AG10803 (cell line): Measurements from ENCODE around the gene GALNT2.

ENCODE experiments used
- DNase-seq: peaks from one replicate; pipeline ENCODE4 v3.0.0; 2010; ENCODE audit warnings: low read depth
- H3K4me3 ChIP-seq: 2 replicates; pipeline ENCODE4 v1.5.1; 2011; ENCODE audit warnings: mild to moderate bottlenecking, low read length, control low read depth
- TF ChIP-seq, protein P1 (sequence below): conservative IDR thresholded peaks from 2 replicates; pipeline ENCODE4 v1.5.1; 2011; ENCODE audit warnings: mild to moderate bottlenecking, low read length, control low read depth, inconsistent platforms

Gene GALNT2

GRCh38 chr1:230028602-230029223 is 38.3 kb upstream of the GALNT2 start:
- DNase-seq: no peak
- TF ChIP-seq, protein P1, sequence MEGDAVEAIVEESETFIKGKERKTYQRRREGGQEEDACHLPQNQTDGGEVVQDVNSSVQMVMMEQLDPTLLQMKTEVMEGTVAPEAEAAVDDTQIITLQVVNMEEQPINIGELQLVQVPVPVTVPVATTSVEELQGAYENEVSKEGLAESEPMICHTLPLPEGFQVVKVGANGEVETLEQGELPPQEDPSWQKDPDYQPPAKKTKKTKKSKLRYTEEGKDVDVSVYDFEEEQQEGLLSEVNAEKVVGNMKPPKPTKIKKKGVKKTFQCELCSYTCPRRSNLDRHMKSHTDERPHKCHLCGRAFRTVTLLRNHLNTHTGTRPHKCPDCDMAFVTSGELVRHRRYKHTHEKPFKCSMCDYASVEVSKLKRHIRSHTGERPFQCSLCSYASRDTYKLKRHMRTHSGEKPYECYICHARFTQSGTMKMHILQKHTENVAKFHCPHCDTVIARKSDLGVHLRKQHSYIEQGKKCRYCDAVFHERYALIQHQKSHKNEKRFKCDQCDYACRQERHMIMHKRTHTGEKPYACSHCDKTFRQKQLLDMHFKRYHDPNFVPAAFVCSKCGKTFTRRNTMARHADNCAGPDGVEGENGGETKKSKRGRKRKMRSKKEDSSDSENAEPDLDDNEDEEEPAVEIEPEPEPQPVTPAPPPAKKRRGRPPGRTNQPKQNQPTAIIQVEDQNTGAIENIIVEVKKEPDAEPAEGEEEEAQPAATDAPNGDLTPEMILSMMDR: no peak
- H3K4me3 ChIP-seq: no peak overlapping the region

GRCh38 chr1:230029244-230029941 is 37.6 kb upstream of the GALNT2 start:
- no peak for DNase-seq
- TF ChIP-seq, protein P1: no peak
- no peak overlapping the region for H3K4me3 ChIP-seq

GRCh38 chr1:230030122-230030821 is 36.8 kb upstream of the GALNT2 start:
- no peak overlapping the region for H3K4me3 ChIP-seq
- TF ChIP-seq, protein P1: no peak
- no peak for DNase-seq

GRCh38 chr1:230031131-230031530 is 35.9 kb upstream of the GALNT2 start:
- DNase-seq: no peak
- no peak overlapping the region for H3K4me3 ChIP-seq
- TF ChIP-seq, protein P1: no peak

DNA sequence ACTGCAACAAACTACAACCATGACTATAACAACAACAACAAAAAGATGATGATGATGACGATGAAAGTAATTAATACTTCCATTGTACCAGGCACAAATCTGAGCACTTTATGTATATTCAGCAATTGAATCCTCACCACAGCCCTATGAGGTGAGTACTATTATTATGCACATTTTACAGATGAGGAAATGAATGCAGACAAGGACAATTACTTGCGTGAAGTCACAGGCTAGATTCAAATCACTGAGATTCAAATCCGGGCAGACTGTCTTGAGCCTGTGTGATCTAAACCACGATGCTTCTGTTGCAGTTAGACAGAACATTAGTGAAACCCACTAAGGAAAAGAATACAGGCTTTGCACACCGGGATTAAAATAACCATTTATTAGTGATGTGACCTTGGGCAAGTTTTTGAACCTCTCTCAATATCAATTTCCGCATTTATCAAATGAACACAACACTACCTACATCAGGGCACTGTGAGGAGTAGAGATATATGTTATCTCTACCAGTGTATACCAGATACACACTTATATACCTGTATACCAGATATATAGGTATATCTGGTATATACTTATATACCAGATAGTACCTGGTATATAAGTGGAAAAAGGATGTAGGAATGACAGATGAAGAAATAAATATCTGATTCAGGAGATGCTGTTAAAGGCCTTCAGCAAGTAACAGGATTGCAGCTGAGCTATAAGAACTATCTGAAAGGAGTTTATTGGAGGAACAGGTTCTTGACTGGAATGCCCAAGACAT is 34.3 kb upstream of the GALNT2 start:
- TF ChIP-seq, protein P1: no peak
- no peak overlapping the region for H3K4me3 ChIP-seq
- DNase-seq: no peak

DNA sequence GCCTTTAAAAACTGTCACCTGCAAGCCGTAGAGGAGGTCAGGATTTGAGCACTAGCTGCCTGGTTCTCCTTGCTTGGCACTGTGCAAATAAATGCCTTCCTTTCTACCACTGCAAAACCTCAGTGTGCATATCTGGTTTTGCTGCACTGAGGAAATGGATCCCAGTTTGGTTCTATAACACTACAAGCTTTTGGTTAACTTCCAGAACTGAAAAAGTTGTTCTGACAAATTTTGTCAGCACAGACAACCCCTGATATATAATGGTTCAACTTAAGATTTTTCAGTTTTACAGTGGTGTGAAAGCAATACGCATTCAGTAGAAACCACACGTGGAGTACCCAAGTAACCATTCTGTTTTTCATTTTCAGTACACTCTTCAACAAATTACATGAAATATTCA is 29.8 kb upstream of the GALNT2 start:
- DNase-seq: no peak
- no peak overlapping the region for H3K4me3 ChIP-seq
- TF ChIP-seq, protein P1: no peak
